Left ventricle myocardium inferior (tissue), 1 donor: ENCODE measurements around the gene CAMSAP2. TPM values are rescaled to one million over a fixed set of nuclear protein-coding genes. Genes with fewer than 3 reads are reported as not detected.

Experiments
- DNase-seq: peaks from one replicate; pipeline ENCODE4 v3.0.0-alpha.2; 2020
- H3K27ac ChIP-seq: fragments of 200-600 bp; replicated peaks from 2 replicates; pipeline ENCODE4 v1.8.0; 2021
- H3K27me3 ChIP-seq: fragments of 200-600 bp; 2 replicates; pipeline ENCODE4 v1.8.0; 2021; ENCODE audit warnings: low read depth
- H3K36me3 ChIP-seq: fragments of 200-600 bp; 2 replicates; pipeline ENCODE4 v1.8.0; 2021
- H3K4me1 ChIP-seq: fragments of 200-600 bp; 2 replicates; pipeline ENCODE4 v1.8.0; 2021
- H3K4me3 ChIP-seq: fragments of 200-600 bp; 2 replicates; pipeline ENCODE4 v1.8.0; 2021; ENCODE audit warnings: mild to moderate bottlenecking, moderate library complexity
- H3K9me3 ChIP-seq: fragments of 200-600 bp; replicated peaks from 2 replicates; pipeline ENCODE4 v1.8.0; 2021
- intact Hi-C: fragments of 100-400 bp; cut with micrococcal nuclease; formaldehyde crosslinking; loops from one replicate; pipeline ENCODE4 v1.11.0; 2022
- total RNA-seq: library from RNA; stranded (reverse); fragmentation: NEBNext Ultra II Directional; extraction: Animal tissue kit (Norgen Biotek cat#: 25700); gene quantifications from one replicate; pipeline ENCODE4 v1.2.1, GENCODE V29; 2021
- TF ChIP-seq, protein P1 (sequence below): fragments of 200-600 bp; IDR thresholded peaks from 2 replicates; pipeline ENCODE4 v1.8.0; 2021; ENCODE audit warnings: antibody characterized with exemption, mild to moderate bottlenecking, borderline replicate concordance
- donor health status: DM: no; HTN: yes; CAD: no; lungs with severe emphysema.

The CAMSAP2 gene
- total RNA-seq, 1 donor from 2014 or later: 34.1 TPM

DNA sequence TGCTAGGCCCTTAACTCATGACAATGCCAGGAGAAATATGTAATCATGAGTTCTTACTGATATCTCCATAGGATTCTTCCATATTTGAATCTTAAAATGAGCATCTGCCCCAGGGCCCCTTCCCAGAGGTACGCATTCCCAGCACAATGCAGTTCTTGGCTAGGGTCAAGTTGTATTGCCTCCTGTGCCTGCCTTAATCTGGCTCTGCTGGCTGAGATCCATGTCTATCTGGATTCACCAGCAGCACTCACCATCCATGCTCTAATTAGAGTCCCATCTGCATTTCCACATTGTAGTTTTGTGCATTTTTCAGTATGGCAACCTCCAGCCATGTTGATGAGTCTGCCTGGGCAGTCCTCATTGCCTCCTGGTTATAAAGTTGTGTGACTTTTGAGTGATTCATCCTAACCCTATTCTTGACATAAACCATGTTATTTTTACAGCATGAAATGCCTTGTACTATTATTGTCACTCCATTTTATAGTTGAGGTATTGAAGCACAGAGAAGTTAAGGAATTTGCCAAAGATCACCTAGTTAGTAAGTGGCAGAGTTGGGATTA lies 55.9 kb downstream of the CAMSAP2 start:
- Histone ChIP-seq H3K4me3 (no peak overlapping the region), H3K36me3 (no peaks in the 10 kb centered on the region), H3K27me3 (no peaks in the 10 kb centered on the region), H3K9me3 (no peaks in the 10 kb centered on the region), H3K27ac (no peak overlapping the region), H3K4me1 (peaks cover 33% of the 10 kb centered on the region)
- TF ChIP-seq, protein P1, sequence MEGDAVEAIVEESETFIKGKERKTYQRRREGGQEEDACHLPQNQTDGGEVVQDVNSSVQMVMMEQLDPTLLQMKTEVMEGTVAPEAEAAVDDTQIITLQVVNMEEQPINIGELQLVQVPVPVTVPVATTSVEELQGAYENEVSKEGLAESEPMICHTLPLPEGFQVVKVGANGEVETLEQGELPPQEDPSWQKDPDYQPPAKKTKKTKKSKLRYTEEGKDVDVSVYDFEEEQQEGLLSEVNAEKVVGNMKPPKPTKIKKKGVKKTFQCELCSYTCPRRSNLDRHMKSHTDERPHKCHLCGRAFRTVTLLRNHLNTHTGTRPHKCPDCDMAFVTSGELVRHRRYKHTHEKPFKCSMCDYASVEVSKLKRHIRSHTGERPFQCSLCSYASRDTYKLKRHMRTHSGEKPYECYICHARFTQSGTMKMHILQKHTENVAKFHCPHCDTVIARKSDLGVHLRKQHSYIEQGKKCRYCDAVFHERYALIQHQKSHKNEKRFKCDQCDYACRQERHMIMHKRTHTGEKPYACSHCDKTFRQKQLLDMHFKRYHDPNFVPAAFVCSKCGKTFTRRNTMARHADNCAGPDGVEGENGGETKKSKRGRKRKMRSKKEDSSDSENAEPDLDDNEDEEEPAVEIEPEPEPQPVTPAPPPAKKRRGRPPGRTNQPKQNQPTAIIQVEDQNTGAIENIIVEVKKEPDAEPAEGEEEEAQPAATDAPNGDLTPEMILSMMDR: no peak
- intact Hi-C loops: no loop called here
- DNase-seq: no peak

DNA sequence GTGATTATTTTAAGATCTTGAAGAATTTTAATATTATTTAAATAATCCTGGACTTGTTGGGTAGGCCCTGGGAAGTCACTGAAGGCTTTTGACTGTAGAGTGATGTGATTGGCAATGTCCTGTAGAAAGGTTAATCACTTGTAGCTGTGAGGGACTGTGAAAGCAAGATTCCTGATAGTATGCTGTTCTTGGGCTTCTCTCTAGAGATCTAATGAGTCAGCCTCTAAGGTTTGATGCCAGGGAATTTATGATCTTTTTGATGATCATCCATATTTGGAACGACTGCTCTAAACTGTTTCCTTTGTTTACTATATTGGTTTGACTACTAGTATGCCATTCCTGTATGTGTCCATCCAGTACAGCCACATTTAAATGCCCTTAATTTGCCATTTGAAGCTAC lies 56.5 kb downstream of the CAMSAP2 start:
- Histone ChIP-seq H3K27ac (no peak overlapping the region), H3K4me1 (peaks cover 27% of the 10 kb centered on the region), H3K4me3 (no peak overlapping the region), H3K36me3 (no peaks in the 10 kb centered on the region), H3K27me3 (no peaks in the 10 kb centered on the region), H3K9me3 (no peaks in the 10 kb centered on the region)
- TF ChIP-seq, protein P1: no peak
- DNase-seq: no peak
- intact Hi-C loops: no loop called here

DNA sequence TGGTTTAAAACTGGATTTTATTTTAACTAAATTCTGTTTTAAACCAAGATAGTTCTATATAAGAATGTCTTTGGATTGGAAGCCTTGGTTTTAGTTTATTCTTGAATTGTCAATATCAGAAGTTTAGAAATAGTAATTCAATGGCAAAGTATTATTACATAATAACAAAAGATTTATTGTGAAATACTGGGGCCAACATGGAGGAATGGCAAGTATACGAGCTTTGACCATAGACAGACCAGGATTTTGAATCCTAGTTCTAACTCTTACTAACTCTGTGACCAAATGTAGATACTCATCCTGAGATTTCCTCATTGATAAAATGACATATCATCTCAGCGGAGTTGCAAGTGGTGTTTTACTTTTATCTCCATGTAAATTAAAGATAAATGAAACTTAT lies 63.3 kb downstream of the CAMSAP2 start:
- DNase-seq: no peak
- no peak overlapping the region for H3K27ac ChIP-seq
- intact Hi-C loops: loop anchor here (5.0 to 10.0 kb wide), 2 partner anchors 137 to 180 kb away; partner anchors contain the start of genes DDX59 and KIF14
- H3K27me3 ChIP-seq: no peaks in the 10 kb centered on the region
- no peaks in the 10 kb centered on the region for H3K36me3 ChIP-seq
- H3K4me1 ChIP-seq: peaks cover 4% of the 10 kb centered on the region
- no peak overlapping the region for H3K4me3 ChIP-seq
- TF ChIP-seq, protein P1: no peak
- H3K9me3 ChIP-seq: no peaks in the 10 kb centered on the region

DNA sequence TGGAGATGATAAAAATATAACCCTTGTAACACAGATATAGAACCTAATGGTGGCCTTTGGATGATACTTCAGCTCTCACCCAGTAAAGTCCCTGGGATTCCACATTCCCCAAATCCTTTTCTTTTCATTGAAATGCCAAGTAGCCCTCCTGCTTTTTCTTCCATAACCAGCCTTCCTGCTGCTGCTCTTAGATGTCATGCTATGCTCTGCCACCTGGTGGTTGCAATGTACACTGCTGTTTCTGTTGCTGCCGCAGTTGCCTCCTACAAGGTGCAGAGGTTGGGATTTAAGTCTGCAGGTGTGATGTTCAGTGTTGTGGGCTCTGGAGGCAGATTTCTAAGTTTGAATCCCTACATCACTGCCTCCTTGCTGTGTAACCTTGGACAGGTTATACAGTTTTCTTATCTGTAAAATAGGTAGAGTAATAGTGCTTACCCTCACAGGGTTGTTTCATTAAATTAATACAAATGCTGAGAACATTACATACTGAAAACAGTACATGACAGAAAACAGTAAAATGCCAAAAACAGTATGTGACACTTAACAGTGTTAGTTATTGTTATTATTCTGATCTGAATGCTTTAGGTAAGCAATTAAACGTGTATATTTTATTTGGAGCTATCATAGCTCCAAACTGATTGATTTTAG lies 64.3 kb downstream of the CAMSAP2 start:
- intact Hi-C loops: loop anchor here (5.0 to 10.0 kb wide), 2 partner anchors 138 to 181 kb away; partner anchors contain the start of genes DDX59 and KIF14
- H3K9me3 ChIP-seq: no peaks in the 10 kb centered on the region
- H3K27ac ChIP-seq: no peak overlapping the region
- H3K27me3 ChIP-seq: no peaks in the 10 kb centered on the region
- TF ChIP-seq, protein P1: peak; percentile 95
- peaks cover 9% of the 10 kb centered on the region for H3K36me3 ChIP-seq
- H3K4me1 ChIP-seq: peaks cover 4% of the 10 kb centered on the region
- no peak overlapping the region for H3K4me3 ChIP-seq
- peak; percentile 62 for DNase-seq

DNA sequence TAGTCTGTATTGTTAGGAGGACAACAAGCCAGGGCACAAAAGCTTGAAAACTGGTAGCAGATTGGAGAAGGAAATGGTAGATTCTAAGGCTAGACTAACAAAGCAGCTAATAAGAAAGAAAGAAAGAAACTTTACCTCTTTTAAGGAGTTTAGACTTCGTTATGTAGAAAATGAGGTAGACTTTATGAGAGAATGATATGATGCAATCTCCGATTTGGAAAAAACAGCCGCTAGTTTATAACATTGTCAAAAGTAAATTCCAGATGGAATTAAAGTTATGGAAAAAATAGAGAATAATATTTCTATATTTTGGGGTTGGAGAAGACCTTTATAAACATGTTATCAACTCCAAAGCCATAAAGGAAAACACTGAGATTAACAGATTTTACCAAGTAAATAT lies 67.0 kb downstream of the CAMSAP2 start:
- peaks cover 30% of the 10 kb centered on the region for H3K36me3 ChIP-seq
- DNase-seq: no peak
- TF ChIP-seq, protein P1: no peak
- peaks cover 4% of the 10 kb centered on the region for H3K4me1 ChIP-seq
- H3K27me3 ChIP-seq: no peaks in the 10 kb centered on the region
- H3K9me3 ChIP-seq: no peaks in the 10 kb centered on the region
- H3K4me3 ChIP-seq: no peak overlapping the region
- intact Hi-C loops: loop anchor here (10.0 kb wide), 1 partner anchor 141 kb away; the partner anchor contains the start of gene DDX59
- no peak overlapping the region for H3K27ac ChIP-seq
